Measurements from ENCODE around the gene ACTG1. TPM values are rescaled to one million over a fixed set of nuclear protein-coding genes. Genes with fewer than 3 reads are reported as not detected.
A peak's percentile ranks its signal among the peaks of the same experiment; 100 is the strongest.
"Not testable (repeated sequence)": the region's sequence is repeated elsewhere in the genome, so short reads cannot be mapped to it uniquely, and the experiment has no call there.

The ACTG1 gene
- total RNA-seq, 2 experiments from 2014 or later = 4,611 to 5,328 TPM

GRCh38 chr17:81534157-81535006, 21.8 kb upstream of the ACTG1 start:
- DNase-seq = no peak
- Mint-ChIP-seq H3K27me3 (peaks cover 13% of the 10 kb centered on the region), H3K4me1 (no peaks in the 10 kb centered on the region), H3K4me3 (no peak overlapping the region), H3K9me3 (no peaks in the 10 kb centered on the region), H3K27ac (no peak overlapping the region), H3K36me3 (ENCODE audit: low read depth) (peaks cover 2% of the 10 kb centered on the region)
- ChIA-PET POLR2A (no interaction called here), CTCF (no interaction called here)

GRCh38 chr17:81533339-81534141, 20.9 kb upstream of the ACTG1 start:
- H3K4me1 Mint-ChIP-seq = no peaks in the 10 kb centered on the region
- peaks cover 13% of the 10 kb centered on the region for H3K27me3 Mint-ChIP-seq
- no peak overlapping the region for H3K4me3 Mint-ChIP-seq
- CTCF ChIA-PET = no interaction called here
- H3K27ac Mint-ChIP-seq = no peak overlapping the region
- H3K36me3 Mint-ChIP-seq (ENCODE audit: low read depth) = peaks cover 2% of the 10 kb centered on the region
- no peak for DNase-seq
- no peaks in the 10 kb centered on the region for H3K9me3 Mint-ChIP-seq
- POLR2A ChIA-PET = no interaction called here

DNA sequence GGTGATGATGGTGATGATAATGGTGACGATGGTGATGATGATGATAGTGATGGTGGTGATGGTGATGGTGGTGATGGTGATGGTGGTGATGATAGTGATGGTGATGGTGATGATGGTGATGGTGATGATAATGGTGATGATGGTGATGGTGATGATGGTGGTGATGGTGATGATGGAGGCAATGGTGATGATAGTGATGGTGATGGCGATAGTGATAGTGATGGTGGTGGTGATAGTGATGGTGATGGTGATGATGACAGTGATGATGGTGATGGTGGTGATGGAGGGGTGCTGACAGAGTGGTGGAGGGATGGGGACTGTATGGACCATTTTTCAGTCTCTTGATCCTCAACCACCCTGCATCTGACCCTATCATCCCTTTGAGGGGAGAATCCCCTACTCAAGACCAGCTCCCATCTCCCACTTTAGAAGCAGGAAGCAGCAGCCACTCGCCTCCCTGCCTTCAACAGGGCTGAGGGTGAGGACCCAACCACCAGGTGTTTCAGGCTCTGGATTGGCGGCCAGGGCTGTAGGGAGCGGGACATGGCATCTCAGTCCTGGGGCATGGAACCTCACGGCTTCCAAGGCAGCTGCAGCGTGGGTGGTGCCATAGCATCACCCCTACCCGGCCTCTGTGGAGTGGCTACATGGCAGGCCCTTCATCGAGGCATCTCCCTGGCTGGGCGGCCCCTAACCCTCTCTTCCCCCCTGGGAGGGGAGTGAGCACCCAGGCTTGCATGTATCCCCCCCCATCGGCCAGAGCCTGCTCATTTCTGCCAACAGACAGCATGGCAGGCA, 20.1 kb upstream of the ACTG1 start:
- Mint-ChIP-seq H3K27ac (no peak overlapping the region), H3K4me1 (no peaks in the 10 kb centered on the region), H3K4me3 (no peak overlapping the region), H3K9me3 (no peaks in the 10 kb centered on the region), H3K27me3 (peaks cover 13% of the 10 kb centered on the region), H3K36me3 (ENCODE audit: low read depth) (no peaks in the 10 kb centered on the region)
- ChIA-PET POLR2A (no interaction called here), CTCF (no interaction called here)
- DNase-seq = no peak

GRCh38 chr17:81531998-81532404, 19.4 kb upstream of the ACTG1 start:
- POLR2A ChIA-PET; CTCF ChIA-PET; H3K9me3 Mint-ChIP-seq; DNase-seq; H3K36me3 Mint-ChIP-seq (ENCODE audit: low read depth); H3K4me3 Mint-ChIP-seq; H3K4me1 Mint-ChIP-seq; H3K27ac Mint-ChIP-seq: not testable (repeated sequence)
- peaks cover 13% of the 10 kb centered on the region for H3K27me3 Mint-ChIP-seq

DNA sequence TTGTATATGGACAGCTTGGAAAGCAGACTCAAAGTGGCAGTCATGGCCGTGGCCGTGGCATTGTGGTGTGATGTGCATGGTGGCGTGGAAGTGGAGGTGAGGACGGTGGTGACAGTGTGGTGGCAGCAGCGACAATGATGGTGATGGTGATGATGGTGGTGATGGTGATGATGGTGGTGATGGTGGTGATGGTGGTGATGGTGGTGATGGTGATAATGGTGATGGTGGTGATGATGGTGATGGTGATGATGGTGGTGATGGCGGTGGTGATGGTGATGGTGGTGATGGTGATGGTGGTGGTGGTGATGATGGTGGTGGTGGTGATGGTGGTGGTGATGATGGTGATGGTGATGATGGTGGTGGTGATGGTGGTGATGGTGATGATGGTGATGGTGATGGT, 18.4 kb upstream of the ACTG1 start:
- H3K4me3 Mint-ChIP-seq; H3K36me3 Mint-ChIP-seq (ENCODE audit: low read depth); DNase-seq; POLR2A ChIA-PET; H3K4me1 Mint-ChIP-seq; H3K9me3 Mint-ChIP-seq; H3K27me3 Mint-ChIP-seq; H3K27ac Mint-ChIP-seq: not testable (repeated sequence)
- CTCF ChIA-PET = interaction anchor here (2.6 kb wide), 1 partner anchor 12 kb away, joined by 5 read pairs; no protein-coding TSS in a partner anchor

- H3K9me3 Mint-ChIP-seq = no peaks in the 10 kb centered on the region
- no peaks in the 10 kb centered on the region for H3K36me3 Mint-ChIP-seq (ENCODE audit: low read depth)
- ChIA-PET POLR2A (no interaction called here), CTCF (interaction anchor here (2.6 kb wide), 1 partner anchor 11 kb away, joined by 5 read pairs; no protein-coding TSS in a partner anchor)
- H3K4me3 Mint-ChIP-seq = no peak overlapping the region
- H3K27me3 Mint-ChIP-seq = no peaks in the 10 kb centered on the region
- H3K27ac Mint-ChIP-seq = no peak overlapping the region
- no peak for DNase-seq
- no peaks in the 10 kb centered on the region for H3K4me1 Mint-ChIP-seq
These were observed 16.8 kb upstream of the ACTG1 start for GRCh38 chr17:81529437-81529803.

DNA sequence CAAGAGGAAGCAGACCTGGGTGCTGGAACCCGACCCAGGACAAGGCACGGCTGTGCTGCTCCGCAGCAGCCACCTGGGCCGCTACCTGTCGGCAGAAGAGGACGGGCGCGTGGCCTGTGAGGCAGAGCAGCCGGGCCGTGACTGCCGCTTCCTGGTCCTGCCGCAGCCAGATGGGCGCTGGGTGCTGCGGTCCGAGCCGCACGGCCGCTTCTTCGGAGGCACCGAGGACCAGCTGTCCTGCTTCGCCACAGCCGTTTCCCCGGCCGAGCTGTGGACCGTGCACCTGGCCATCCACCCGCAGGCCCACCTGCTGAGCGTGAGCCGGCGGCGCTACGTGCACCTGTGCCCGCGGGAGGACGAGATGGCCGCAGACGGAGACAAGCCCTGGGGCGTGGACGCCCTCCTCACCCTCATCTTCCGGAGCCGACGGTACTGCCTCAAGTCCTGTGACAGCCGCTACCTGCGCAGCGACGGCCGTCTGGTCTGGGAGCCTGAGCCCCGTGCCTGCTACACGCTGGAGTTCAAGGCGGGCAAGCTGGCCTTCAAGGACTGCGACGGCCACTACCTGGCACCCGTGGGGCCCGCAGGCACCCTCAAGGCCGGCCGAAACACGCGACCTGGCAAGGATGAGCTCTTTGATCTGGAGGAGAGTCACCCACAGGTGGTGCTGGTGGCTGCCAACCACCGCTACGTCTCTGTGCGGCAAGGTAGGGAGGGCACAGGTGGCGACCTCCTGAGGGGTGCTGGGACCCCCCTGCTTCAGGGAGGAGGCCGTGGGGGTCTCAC, 16.2 kb upstream of the ACTG1 start:
- no peaks in the 10 kb centered on the region for H3K4me1 Mint-ChIP-seq
- H3K9me3 Mint-ChIP-seq = no peaks in the 10 kb centered on the region
- H3K27ac Mint-ChIP-seq = no peak overlapping the region
- no peaks in the 10 kb centered on the region for H3K36me3 Mint-ChIP-seq (ENCODE audit: low read depth)
- H3K27me3 Mint-ChIP-seq = no peaks in the 10 kb centered on the region
- DNase-seq = no peak
- H3K4me3 Mint-ChIP-seq = no peak overlapping the region
- CTCF ChIA-PET = interaction anchor here (2.6 kb wide), 1 partner anchor 10 kb away, joined by 5 read pairs; no protein-coding TSS in a partner anchor
- POLR2A ChIA-PET = no interaction called here

GRCh38 chr17:81528384-81528650, 15.7 kb upstream of the ACTG1 start:
- DNase-seq = no peak
- no peaks in the 10 kb centered on the region for H3K36me3 Mint-ChIP-seq (ENCODE audit: low read depth)
- H3K9me3 Mint-ChIP-seq = no peaks in the 10 kb centered on the region
- H3K4me1 Mint-ChIP-seq = no peaks in the 10 kb centered on the region
- no peak overlapping the region for H3K4me3 Mint-ChIP-seq
- H3K27ac Mint-ChIP-seq = no peak overlapping the region
- no peaks in the 10 kb centered on the region for H3K27me3 Mint-ChIP-seq
- CTCF ChIA-PET = interaction anchor here (2.6 kb wide), 1 partner anchor 10 kb away, joined by 5 read pairs; no protein-coding TSS in a partner anchor
- POLR2A ChIA-PET = no interaction called here

DNA sequence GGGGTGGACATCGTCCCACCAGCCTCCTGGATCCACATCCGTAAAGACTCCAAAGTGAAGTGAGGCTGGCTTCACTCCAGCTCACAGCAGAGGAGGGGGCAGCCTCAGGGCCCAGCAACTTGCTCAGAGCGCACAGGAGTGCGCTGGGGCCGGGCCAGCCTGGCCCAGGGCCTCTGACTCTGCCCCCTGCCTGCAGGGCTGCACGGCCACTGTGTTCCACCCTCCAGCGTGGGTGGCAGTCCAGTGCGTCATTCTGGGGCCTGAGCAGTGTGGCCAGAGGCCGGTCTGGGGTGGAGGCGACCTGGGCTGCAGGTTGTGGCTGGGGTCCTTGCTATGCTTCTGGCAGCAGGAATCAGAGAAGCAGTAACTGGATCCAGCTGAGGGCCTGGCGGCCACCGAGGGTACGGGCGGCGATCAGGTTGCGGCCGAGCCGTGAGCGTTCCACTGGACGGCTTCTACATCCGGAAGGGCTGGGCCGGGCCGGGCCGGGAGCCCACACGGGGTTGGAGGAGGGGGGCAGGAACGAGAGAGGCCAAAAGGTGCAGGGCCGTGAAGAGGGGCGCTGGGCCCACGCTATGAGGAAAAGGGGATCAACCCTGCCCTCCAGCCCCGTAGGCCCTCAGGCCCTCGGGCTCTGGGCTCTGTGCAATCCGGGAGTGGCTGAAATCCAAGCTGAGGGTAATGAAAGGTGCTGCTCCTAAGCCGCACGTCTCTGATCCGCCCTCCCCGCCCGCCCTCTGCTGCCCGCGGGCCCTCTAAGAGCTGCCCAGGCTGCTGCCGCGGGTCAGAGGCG, 15.2 kb upstream of the ACTG1 start, which contains the start of gene FSCN2:
TSS of gene FSCN2 (plus strand) at position 787 of the 793 bp plus-strand sequence. CDS start 155 bp downstream, outside the sequence.
- H3K4me1 Mint-ChIP-seq = no peaks in the 10 kb centered on the region
- ChIA-PET CTCF (no interaction called here), POLR2A (no interaction called here)
- no peak within 1 kb of the TSS for H3K4me3 Mint-ChIP-seq
- no peaks in the 10 kb centered on the region for H3K27me3 Mint-ChIP-seq
- H3K9me3 Mint-ChIP-seq = no peaks in the 10 kb centered on the region
- no peak for DNase-seq
- H3K27ac Mint-ChIP-seq = no peak within 1 kb of the TSS
- H3K36me3 Mint-ChIP-seq (ENCODE audit: low read depth) = no peaks in the 10 kb centered on the region

DNA sequence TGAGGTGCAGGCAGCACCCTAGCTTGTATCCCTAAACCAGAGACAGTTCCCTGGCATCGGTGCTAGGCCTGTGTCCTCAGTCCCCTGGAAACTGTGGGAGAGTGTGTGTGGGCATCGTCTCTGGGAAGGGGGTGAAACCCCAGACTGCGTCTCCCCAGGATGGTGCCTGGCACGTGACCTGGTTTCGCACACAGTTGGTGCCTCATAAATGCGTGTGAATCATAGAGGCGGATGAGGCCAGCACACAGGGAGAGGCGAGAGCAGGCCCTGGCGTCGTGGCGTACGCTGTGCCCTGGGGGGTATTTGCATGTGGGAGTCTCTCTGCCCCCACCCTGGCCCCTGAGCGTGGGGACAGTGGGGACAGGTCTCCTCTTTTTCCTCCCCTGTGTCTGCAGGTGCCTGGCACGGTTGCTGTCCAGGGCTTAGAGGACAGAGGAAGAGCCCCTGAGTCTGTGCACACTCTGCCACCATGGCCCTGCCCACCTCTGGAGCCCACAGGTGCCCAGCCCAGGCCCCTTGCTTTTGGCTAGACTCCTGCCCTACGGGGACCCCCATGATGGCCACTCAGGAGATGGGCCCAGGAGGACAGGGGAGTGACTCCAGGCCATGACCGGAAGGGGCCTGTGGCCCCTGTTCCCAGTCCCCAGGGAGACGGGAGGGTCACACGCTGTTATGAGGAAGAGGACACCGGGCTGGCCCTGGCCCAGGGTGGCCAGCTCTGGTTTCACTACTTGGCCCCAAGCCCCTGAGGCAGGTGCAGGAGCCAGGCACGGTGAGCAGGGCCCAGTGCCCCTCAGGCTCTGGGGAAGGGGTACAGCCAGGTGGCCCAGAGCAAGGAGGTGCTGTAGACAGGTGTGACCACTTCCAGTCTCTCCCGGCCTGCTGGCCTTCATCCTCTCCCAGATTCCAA, 14.3 kb upstream of the ACTG1 start:
- Mint-ChIP-seq H3K4me3 (no peak overlapping the region), H3K4me1 (no peaks in the 10 kb centered on the region), H3K27ac (no peak overlapping the region), H3K27me3 (peaks cover 5% of the 10 kb centered on the region), H3K36me3 (ENCODE audit: low read depth) (no peaks in the 10 kb centered on the region), H3K9me3 (no peaks in the 10 kb centered on the region)
- DNase-seq = no peak
- CTCF ChIA-PET = no interaction called here
- POLR2A ChIA-PET = no interaction called here

DNA sequence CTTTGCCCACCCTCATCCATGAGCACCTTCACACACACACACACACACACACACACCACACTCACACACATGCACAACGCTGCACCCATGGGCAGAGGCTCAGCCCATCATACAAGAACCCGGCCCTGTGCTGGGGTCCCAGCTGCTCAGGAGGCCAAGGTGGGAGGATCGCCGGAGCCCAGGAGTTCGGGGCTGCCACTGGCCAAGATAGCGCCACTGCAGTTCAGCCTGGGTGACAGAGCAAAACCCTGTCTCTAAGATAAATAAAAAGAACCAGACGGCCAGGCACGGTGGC, 12.2 kb upstream of the ACTG1 start:
- DNase-seq = no peak
- Mint-ChIP-seq H3K4me1 (no peaks in the 10 kb centered on the region), H3K36me3 (ENCODE audit: low read depth) (no peaks in the 10 kb centered on the region), H3K27me3 (peaks cover 8% of the 10 kb centered on the region), H3K4me3 (no peak overlapping the region), H3K9me3 (no peaks in the 10 kb centered on the region), H3K27ac (peak overlapping the region; percentile 25)
- ChIA-PET POLR2A (no interaction called here), CTCF (no interaction called here)

All from activated CD4-positive, alpha-beta T cell treated with anti-CD3 and anti-CD28 coated beads, Interleukin-2, amount 10 ng/mL, durations not matched to agents 7 days and 5 days (primary cell).